Choroid plexus epithelial cell (primary cell): ENCODE results near the gene DCP1A.

Experiments
- DNase-seq: peaks from one replicate; pipeline ENCODE4 v3.0.0-alpha.2; 2010; ENCODE audit warnings: low read depth
- H3K4me3 ChIP-seq: 2 replicates; pipeline ENCODE4 v1.5.1; 2011; ENCODE audit warnings: low read depth, mild to moderate bottlenecking, control low read depth, low read length, moderate library complexity
- CTCF ChIP-seq: conservative IDR thresholded peaks from 2 replicates; pipeline ENCODE4 v1.5.1; 2011; ENCODE audit warnings: low read depth, mild to moderate bottlenecking, control low read depth, inconsistent platforms, low read length, moderate library complexity

DCP1A gene

GRCh38 chr3:53248161-53248560 lies 99.2 kb downstream of the DCP1A start:
- no peak for DNase-seq
- no peak overlapping the region for H3K4me3 ChIP-seq
- TF ChIP-seq CTCF, result no peak

GRCh38 chr3:53247619-53248018 lies 99.7 kb downstream of the DCP1A start:
- no peak overlapping the region for H3K4me3 ChIP-seq
- no peak for TF ChIP-seq CTCF
- no peak for DNase-seq

DNA sequence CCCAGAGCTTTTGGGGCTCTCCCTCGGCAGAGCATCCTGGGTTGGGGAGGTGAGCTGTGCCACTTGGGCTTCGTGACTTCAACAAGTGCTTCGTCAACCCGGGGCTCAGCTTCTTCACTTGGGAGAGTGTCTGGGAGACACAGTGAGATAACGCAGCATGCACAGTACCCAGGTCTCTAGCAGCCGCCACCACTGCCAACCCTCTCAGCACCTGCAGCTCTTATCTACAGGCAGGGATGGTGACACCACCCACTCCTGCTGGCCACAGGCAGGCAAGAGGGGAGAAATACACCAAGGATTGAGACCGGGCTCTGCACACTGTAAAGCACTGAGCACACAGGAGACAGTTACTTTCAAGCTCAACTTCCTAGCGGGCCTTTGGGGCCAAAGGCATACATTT lies 103.1 kb downstream of the DCP1A start:
- DNase-seq, result no peak
- TF ChIP-seq CTCF, result no peak
- no peak overlapping the region for H3K4me3 ChIP-seq

DNA sequence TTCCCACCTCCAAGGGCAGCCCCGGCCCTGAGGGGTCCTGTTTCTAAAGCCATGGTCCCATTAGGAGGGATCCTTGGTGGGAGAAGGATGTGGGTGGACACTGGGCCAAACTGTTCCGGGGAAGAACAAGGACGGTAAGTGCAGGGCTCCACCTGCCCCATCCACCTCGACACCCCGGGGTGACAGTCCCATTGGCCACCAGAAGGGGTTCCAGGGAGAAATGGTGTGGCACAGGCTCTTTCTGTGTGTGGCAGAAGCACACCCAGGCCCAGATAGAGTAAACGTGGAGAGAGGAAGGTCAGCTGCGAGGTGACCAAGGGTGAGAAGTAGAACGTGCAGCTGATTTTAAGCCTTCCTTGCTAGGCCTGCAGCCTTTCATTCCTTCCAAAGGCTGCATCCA lies 103.6 kb downstream of the DCP1A start:
- no peak overlapping the region for H3K4me3 ChIP-seq

DNA sequence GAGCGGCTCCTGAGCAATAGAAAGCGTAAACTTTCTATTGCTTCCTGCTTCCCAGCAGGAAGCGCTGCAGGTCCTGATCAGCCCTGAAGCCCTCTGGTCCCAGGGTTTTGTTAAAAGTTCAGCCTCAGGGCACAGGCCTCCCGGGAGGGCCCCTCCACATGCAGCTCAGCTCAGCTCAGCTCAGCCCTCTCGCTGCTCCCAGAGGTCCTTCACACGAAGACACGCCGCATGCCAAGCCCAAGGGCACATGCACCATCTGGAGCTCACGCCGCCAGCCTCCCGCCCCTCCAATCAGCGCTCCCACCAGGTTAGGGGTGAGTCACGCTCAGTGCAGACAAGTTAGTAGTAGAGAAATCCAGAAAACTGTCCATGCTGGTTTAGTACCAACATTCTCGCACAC lies 104.2 kb downstream of the DCP1A start:
- TF ChIP-seq CTCF, result peak; percentile 16
- peak; percentile 88 for DNase-seq
- no peak overlapping the region for H3K4me3 ChIP-seq

More for the DNA sequence above, 103.6 kb downstream of the DCP1A start:
- TF ChIP-seq CTCF, result no peak
- DNase-seq, result no peak

GRCh38 chr3:53242642-53243041 lies 104.7 kb downstream of the DCP1A start:
- peak; percentile 61 for DNase-seq

GRCh38 chr3:53242155-53242554 lies 105.2 kb downstream of the DCP1A start:
- DNase-seq, result no peak
- no peak overlapping the region for H3K4me3 ChIP-seq
- no peak for TF ChIP-seq CTCF

More at GRCh38 chr3:53242642-53243041, 104.7 kb downstream of the DCP1A start:
- no peak overlapping the region for H3K4me3 ChIP-seq
- no peak for TF ChIP-seq CTCF
